Measurements from ENCODE around the gene FAM240A. TPM values are rescaled to one million over a fixed set of nuclear protein-coding genes. Genes with fewer than 3 reads are reported as not detected.

Gene FAM240A
- total and polyA plus RNA-seq, 2 donors (not counting 1 experiment from before 2014, with no cell fraction given) = not detected

DNA sequence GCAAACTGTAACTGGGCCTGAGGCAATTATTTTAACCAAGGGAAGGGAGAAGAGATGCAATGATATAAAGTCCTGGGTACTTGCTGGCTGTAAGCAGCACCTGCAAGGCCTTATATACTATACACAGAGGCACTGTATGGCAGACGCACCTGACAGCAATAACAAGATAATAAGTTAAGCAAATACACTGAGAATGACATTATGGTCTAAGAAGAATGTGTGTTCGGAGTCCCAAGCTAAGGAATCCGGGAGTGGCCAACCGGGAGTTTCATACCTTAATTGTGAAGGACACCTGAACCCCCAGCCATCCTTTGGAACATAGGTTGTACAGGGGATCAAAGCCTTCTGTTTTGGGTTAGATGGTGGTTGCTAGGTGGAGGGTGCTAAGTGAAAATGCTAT is 13.7 kb downstream of the FAM240A start:
- H3K36me3 ChIP-seq (replicated peaks in 1 of 2; ENCODE audit: control extremely low read depth in 1 of 2, control insufficient read depth in 1 of 2, extremely low read depth in 1 of 2, insufficient read depth in 2 of 2, low read length in 1 of 2) = no peaks in the 10 kb centered on the region
- peaks cover 4 to 11% of the 10 kb centered on the region in 2 donors for H3K4me1 ChIP-seq (ENCODE audit: control insufficient read depth in 2 of 2, insufficient read depth in 2 of 2, low read length in 2 of 2)
- no peak overlapping the region for H3K27ac ChIP-seq (ENCODE audit: low read length in 2 of 2)
- DNase-seq (no peak), ATAC-seq (ENCODE audit: low read depth) (no peak)
- CTCF ChIA-PET = interaction anchor here (1.1 to 9.0 kb wide), 3 partner anchors 67 to 138 kb away, joined by 3 to 253 read pairs (median 25); no protein-coding TSS in a partner anchor
- no peak overlapping the region for H3K4me3 Mint-ChIP-seq
- WGBS (ENCODE audit: insufficient coverage) = no CpG with 5 or more reads among the region's 4 CpGs
- H2AFZ ChIP-seq (ENCODE audit: insufficient read depth, low read depth, low read length, poor library complexity, severe bottlenecking) = no peak overlapping the region
- intact Hi-C loops (cut with micrococcal nuclease) = no loop called here
- no peak overlapping the region for H3K4me2 ChIP-seq (replicated peaks; ENCODE audit: low read depth, low read length, poor library complexity, severe bottlenecking)
- no peak overlapping the region for H3K27ac Mint-ChIP-seq
- POLR2A ChIA-PET = no interaction called here
- no peaks in the 10 kb centered on the region for H3K9me3 ChIP-seq (ENCODE audit: control extremely low read depth in 1 of 3, control insufficient read depth in 2 of 3, insufficient read depth in 1 of 3, low read length in 2 of 3)
- no peak for TF ChIP-seq EZH2 (IDR thresholded peaks at IDR 0.05; ENCODE audit: borderline replicate concordance, insufficient read depth, low read depth, low read length, poor library complexity, severe bottlenecking)
- TF ChIP-seq, protein P1, sequence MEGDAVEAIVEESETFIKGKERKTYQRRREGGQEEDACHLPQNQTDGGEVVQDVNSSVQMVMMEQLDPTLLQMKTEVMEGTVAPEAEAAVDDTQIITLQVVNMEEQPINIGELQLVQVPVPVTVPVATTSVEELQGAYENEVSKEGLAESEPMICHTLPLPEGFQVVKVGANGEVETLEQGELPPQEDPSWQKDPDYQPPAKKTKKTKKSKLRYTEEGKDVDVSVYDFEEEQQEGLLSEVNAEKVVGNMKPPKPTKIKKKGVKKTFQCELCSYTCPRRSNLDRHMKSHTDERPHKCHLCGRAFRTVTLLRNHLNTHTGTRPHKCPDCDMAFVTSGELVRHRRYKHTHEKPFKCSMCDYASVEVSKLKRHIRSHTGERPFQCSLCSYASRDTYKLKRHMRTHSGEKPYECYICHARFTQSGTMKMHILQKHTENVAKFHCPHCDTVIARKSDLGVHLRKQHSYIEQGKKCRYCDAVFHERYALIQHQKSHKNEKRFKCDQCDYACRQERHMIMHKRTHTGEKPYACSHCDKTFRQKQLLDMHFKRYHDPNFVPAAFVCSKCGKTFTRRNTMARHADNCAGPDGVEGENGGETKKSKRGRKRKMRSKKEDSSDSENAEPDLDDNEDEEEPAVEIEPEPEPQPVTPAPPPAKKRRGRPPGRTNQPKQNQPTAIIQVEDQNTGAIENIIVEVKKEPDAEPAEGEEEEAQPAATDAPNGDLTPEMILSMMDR (IDR thresholded peaks at IDR 0.05) = no peak
- no peaks in the 10 kb centered on the region for H3K27me3 ChIP-seq (replicated peaks in 1 of 4; ENCODE audit: control extremely low read depth in 1 of 4, control insufficient read depth in 3 of 4, insufficient read depth in 4 of 4, low read length in 3 of 4)
- no peak overlapping the region for H3K9ac ChIP-seq (ENCODE audit: low read length)
- no peaks in the 10 kb centered on the region for H4K20me1 ChIP-seq (ENCODE audit: control insufficient read depth, insufficient read depth, low read length, poor library complexity, severe bottlenecking)
- no peaks in the 10 kb centered on the region for H3K79me2 ChIP-seq (ENCODE audit: control insufficient read depth, insufficient read depth, low read length)
- no peak overlapping the region for H3K4me3 ChIP-seq (ENCODE audit: control extremely low read depth in 1 of 5, extremely low read depth in 1 of 5, insufficient read depth in 1 of 5, low read depth in 2 of 5, low read length in 4 of 5)
- peaks cover 15% of the 10 kb centered on the region for H3K27me3 Mint-ChIP-seq
- no peaks in the 10 kb centered on the region for H3K9me3 Mint-ChIP-seq (ENCODE audit: insufficient read depth)
- peaks cover 14% of the 10 kb centered on the region for H3K4me1 Mint-ChIP-seq

DNA sequence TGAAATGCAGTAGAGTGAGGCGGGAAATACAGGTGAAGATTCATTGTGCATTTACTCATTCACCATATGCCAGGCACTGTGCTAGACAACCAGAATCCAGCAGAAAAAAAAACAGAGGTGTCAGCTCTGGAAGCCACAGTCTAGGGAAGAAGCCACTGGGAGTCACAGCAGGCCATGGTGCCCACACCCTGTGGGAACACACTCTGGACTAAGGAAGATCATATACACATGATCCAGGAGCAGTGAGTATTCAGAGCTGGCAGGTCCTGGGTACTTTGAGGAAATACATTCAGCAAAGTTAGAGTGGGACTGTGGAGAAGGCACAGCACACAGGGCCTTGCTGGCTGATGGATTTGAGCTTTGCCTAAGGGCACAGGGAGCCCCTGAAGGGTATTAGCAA is 14.8 kb downstream of the FAM240A start:
- POLR2A ChIA-PET = no interaction called here
- Histone ChIP-seq H3K27ac (ENCODE audit: low read length in 2 of 2) (no peak overlapping the region), H3K9ac (ENCODE audit: low read length) (no peak overlapping the region), H3K36me3 (replicated peaks in 1 of 2; ENCODE audit: control extremely low read depth in 1 of 2, control insufficient read depth in 1 of 2, extremely low read depth in 1 of 2, insufficient read depth in 2 of 2, low read length in 1 of 2) (no peaks in the 10 kb centered on the region), H3K4me1 (ENCODE audit: control insufficient read depth in 2 of 2, insufficient read depth in 2 of 2, low read length in 2 of 2) (peaks cover 4 to 11% of the 10 kb centered on the region in 2 donors), H3K4me2 (replicated peaks; ENCODE audit: low read depth, low read length, poor library complexity, severe bottlenecking) (no peak overlapping the region), H3K27me3 (replicated peaks in 1 of 4; ENCODE audit: control extremely low read depth in 1 of 4, control insufficient read depth in 3 of 4, insufficient read depth in 4 of 4, low read length in 3 of 4) (no peaks in the 10 kb centered on the region), H3K4me3 (ENCODE audit: control extremely low read depth in 1 of 5, extremely low read depth in 1 of 5, insufficient read depth in 1 of 5, low read depth in 2 of 5, low read length in 4 of 5) (no peak overlapping the region), H3K9me3 (ENCODE audit: control extremely low read depth in 1 of 3, control insufficient read depth in 2 of 3, insufficient read depth in 1 of 3, low read length in 2 of 3) (no peaks in the 10 kb centered on the region), H4K20me1 (ENCODE audit: control insufficient read depth, insufficient read depth, low read length, poor library complexity, severe bottlenecking) (no peaks in the 10 kb centered on the region), H3K79me2 (ENCODE audit: control insufficient read depth, insufficient read depth, low read length) (no peaks in the 10 kb centered on the region), H2AFZ (ENCODE audit: insufficient read depth, low read depth, low read length, poor library complexity, severe bottlenecking) (no peak overlapping the region)
- no CpG with 5 or more reads among the region's 1 CpG for WGBS (ENCODE audit: insufficient coverage)
- ATAC-seq (ENCODE audit: low read depth) (no peak), DNase-seq (no peak)
- Mint-ChIP-seq H3K9me3 (ENCODE audit: insufficient read depth) (no peaks in the 10 kb centered on the region), H3K27me3 (peaks cover 11% of the 10 kb centered on the region), H3K27ac (no peak overlapping the region), H3K4me1 (peaks cover 14% of the 10 kb centered on the region), H3K4me3 (no peak overlapping the region)
- no peak for TF ChIP-seq EZH2 (IDR thresholded peaks at IDR 0.05; ENCODE audit: borderline replicate concordance, insufficient read depth, low read depth, low read length, poor library complexity, severe bottlenecking)
- TF ChIP-seq, protein P1 (IDR thresholded peaks at IDR 0.05) = no peak
- CTCF ChIA-PET = interaction anchor here (1.1 to 9.0 kb wide), 5 partner anchors 8 to 139 kb away, joined by 3 to 253 read pairs (median 5); partner anchors contain the start of gene RTP3
- intact Hi-C loops (cut with micrococcal nuclease) = no loop called here

Data from B cell (primary cell).